Amniotic epithelial cell (primary cell): ENCODE data around the gene HEATR5A.
"Not testable (repeated sequence)": the region's sequence is repeated elsewhere in the genome, so short reads cannot be mapped to it uniquely, and the experiment has no call there.

Experiments used
- DNase-seq: peaks from one replicate; pipeline ENCODE4 v3.0.0-alpha.2; 2010; ENCODE audit warnings: low read depth

HEATR5A gene

GRCh38 chr14:31283578-31284252 is 136.6 kb downstream of the HEATR5A start:
- no peak for DNase-seq

DNA sequence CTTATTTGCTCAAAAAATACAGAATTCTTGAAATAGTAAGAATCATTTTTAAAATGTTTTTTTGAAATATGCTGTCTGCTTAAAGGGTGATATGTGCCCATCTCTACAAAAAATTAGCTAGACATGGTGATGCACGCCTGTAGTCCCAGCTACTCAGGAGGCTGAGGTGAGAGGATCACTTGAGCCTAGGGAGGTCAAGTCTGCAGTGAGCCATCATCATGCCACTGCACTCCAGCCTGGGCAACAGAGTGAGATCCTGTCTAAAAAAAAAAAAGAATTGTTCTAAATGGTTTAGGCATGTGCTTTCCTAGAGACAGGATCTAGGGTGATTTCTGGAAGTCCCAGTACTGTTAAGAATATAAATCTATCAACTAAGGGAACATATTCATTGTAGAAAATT is 137.2 kb downstream of the HEATR5A start:
- no peak for DNase-seq

- DNase-seq = no peak
Measured at GRCh38 chr14:31280871-31281220, 139.5 kb downstream of the HEATR5A start.

- DNase-seq = no peak
Measured at GRCh38 chr14:31280132-31280870, 140.0 kb downstream of the HEATR5A start.

DNA sequence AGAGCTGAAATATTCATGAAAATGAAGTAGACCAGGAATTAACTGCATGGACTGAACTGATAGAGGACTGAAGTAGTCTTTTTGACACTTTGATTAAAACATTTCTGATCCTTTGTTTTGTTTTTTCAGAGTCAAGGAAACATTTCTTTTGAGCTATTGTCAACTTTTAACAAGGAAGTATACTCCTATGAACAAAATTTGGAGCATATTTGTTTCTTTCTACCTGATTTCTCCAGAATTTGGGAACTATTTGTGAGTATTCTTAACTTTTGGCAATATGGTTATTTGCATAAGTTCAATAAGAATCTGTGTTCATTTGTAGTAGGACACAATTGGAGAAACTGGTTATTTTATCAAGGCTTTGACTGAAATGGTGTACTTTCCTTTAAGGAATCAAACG is 141.5 kb downstream of the HEATR5A start:
- no peak for DNase-seq

GRCh38 chr14:31277085-31277484 is 143.3 kb downstream of the HEATR5A start:
- no peak for DNase-seq

DNA sequence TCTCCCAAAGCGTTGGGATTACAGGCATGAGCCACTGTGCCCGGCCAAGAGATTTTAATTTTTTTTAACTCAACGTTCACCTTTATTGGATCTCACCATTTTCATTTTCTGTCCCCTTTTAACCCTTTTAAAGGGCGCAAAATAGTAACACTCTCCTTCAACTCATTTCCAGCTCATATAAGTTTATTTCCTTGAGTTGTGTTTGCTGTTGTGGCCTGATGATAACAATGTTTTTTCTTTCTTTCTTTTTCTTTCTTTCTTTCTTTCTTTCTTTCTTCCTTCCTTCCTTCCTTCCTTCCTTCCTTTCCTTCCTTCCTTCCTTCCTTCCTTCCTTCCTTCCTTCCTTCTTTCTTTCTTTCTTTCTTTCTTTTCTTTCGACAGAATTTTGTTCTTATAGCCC is 143.9 kb downstream of the HEATR5A start:
- DNase-seq = not testable (repeated sequence)

DNA sequence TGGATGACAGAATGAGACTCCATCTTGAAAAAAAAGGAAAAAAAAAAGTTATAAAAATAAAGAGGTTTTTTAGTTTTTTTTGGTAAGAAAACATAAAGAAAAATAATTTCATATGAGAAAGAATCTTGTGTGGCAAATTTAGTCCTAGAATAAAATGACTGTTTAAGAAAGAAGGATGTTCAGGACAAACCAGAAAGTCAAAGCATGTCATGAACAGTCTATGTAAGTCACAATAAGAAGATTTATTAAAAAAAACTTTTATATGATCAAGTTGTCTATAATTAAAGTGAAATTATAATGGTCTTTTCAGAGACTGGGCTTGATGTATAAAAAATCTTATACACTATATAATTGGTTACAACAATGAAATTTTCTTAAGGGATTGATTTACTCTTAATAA is 144.6 kb downstream of the HEATR5A start:
- DNase-seq = no peak

GRCh38 chr14:31271648-31272047 is 148.7 kb downstream of the HEATR5A start:
- DNase-seq = no peak

GRCh38 chr14:31270196-31270772 is 150.1 kb downstream of the HEATR5A start:
- DNase-seq = no peak

DNA sequence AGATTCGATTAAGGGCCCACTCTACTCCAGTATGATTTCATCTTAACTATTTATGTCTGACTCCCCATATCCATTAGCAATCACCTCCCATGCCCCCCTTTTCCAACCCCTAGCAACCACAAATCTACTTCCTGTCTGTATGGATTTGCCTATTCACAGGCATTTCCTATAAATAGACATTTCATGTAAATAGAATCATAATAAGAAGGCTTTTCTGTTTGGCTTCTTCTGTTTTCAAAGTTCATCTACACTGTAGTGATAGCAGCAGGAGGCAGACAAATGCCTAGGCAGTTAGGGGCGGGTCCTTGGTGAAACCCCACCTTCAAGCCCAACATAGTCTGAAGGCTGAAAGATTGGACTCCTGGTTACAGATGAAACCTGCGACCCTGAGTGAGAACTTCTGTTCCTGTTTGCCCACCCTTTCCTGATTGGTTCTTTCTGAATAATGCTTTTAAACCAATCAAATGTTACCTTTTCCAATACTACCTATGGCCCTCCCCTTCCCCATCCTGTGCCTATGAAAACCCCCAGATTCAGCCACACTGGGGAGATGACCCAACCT is 150.6 kb downstream of the HEATR5A start:
- no peak for DNase-seq

GRCh38 chr14:31268216-31268615 is 152.1 kb downstream of the HEATR5A start:
- no peak for DNase-seq

- DNase-seq = no peak
Measured at GRCh38 chr14:31266437-31267331, 153.7 kb downstream of the HEATR5A start.

DNA sequence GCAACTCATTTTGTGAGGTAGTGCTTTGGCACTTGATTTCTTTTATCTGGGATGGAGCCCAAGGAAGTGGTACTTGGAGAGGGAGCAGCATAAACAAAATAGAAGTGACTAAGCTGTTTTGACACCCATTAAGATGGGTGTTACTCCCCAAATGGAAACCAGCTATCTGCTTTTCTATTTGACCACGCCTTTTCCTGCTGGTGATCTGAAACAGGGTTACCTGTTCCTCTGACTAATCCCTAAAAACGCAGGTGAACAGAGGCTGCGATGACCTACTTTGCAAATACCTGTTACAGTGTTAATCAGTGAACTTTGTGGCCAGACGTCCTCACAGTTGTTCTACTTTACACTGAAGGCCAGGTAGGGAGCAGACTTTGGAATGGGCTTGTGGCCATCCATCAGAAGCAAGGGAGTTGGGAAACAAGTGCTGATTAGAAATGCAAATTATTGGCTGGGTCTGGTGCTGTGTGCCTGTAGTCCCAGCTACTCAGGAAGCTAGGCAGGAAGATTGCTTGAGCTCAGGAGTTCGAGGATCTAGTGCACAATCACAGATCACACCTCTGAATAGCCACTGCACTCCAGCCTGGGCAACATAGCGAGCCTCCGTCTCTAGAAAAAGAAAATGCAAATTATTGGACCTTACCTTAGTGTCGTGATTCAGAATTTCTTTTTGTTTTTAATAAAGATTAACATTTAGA is 154.5 kb downstream of the HEATR5A start:
- no peak for DNase-seq

DNA sequence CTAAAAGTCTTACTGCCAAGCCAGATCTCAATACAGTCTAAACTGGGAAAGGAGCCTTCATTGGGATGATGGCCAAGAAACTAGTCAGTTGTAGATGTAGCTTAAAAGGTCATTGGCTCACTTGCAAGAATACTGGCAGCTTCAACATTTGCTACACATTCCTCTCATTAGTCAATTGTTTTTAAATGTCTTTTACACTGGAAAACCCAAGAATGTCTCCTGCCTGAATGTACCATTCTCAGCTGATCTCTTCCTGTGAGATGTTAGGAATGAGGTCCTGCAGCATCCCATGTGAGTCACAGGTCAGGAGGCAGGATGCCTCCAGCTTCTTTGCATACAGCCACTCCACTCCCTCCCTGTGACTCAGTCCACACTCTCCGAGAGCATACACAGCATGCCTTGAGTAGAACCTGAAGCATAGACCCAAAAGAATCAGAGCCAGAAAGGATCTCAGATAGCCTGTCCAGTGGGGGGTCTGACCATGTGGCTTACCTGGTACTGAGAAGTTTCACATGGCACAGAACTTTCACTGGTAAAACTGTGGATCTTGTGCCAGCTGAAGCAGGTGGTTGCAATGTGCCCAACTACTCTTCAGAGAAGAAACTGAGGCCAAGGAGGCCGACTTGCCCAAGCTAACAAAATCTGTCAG is 156.7 kb downstream of the HEATR5A start:
- DNase-seq = peak; percentile 99

GRCh38 chr14:31261859-31262731 is 158.3 kb downstream of the HEATR5A start:
- DNase-seq = peak; percentile 24

- no peak for DNase-seq
Measured at GRCh38 chr14:31261523-31261858, 158.9 kb downstream of the HEATR5A start.

GRCh38 chr14:31259040-31259435 is 161.3 kb downstream of the HEATR5A start:
- DNase-seq = not testable (repeated sequence)

DNA sequence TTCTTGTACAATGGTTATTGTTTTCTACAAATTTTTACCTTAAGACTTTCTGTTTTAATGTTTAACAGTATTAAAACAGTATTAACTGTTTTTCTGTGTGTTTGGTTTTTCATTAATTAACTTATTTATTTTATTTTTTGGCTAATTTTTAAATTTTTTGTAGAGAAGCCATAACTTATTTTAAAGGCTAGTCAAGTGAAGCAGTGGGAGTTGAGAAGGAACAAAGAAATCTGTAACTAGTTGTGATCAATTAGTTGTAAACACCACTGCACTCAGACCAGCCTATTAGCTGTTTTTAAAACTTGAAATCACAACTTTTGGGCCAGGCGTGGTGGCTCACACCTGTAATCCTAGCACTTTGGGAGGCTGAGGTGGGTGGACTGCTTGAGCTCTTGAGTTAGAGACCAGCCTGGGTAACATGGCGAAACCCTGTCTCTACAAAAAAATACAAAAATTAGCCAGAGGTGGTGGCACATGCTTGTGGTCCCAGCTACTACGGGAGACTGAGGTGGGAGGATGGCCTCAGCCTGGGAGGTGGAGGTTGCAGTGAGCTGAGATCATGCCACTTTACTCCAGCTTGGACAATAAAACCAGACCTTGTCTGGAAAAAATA is 161.8 kb downstream of the HEATR5A start:
- no peak for DNase-seq
